ENCODE data around the gene LRCH4. TPM values are rescaled to one million over a fixed set of nuclear protein-coding genes. Genes with fewer than 3 reads are reported as not detected.

LRCH4 gene
- total and polyA plus RNA-seq, 2 of the 13 experiments (the other 11 are each of a cell fraction or from before 2014, with no cell fraction given), result 7.0 to 9.3 TPM

GRCh38 chr7:100546129-100546925, 39.6 kb downstream of the LRCH4 start (continued):
- TF ChIP-seq ZBTB3 (CRISPR knock-in tag; IDR thresholded peaks at IDR 0.05; ENCODE audit: borderline replicate concordance, low read depth) (no peak), ELK4 (CRISPR knock-in tag; IDR thresholded peaks at IDR 0.05; ENCODE audit: borderline replicate concordance) (no peak), JARID2 (CRISPR knock-in tag; IDR thresholded peaks at IDR 0.05; ENCODE audit: insufficient replicate concordance) (no peak), ZBED4 (CRISPR knock-in tag; IDR thresholded peaks at IDR 0.05; ENCODE audit: borderline replicate concordance) (no peak), CERS6 (CRISPR knock-in tag; IDR thresholded peaks at IDR 0.05) (no peak), ZNF781 (CRISPR knock-in tag; IDR thresholded peaks at IDR 0.05; ENCODE audit: borderline replicate concordance, not compliant biosample characterization) (no peak), FOXA1 (IDR thresholded peaks at IDR 0.05) (peak; percentile 56; the same call in 1 of the 2 replicates), FOXA1 (CRISPR knock-in tag; IDR thresholded peaks at IDR 0.05) (peak; percentile 96), SNAPC5 (CRISPR knock-in tag; IDR thresholded peaks at IDR 0.05; ENCODE audit: borderline replicate concordance) (no peak), ZNF274 (CRISPR knock-in tag; IDR thresholded peaks at IDR 0.05) (no peak), HCFC1 (IDR thresholded peaks at IDR 0.05; ENCODE audit: low read depth, low read length) (no peak), TFDP1 (CRISPR knock-in tag; IDR thresholded peaks at IDR 0.05; ENCODE audit: borderline replicate concordance) (no peak; the same call in 1 of the 2 replicates)

Data from HepG2 (cell line).